K562 (cell line): ENCODE data around the gene PPAN. TPM values are rescaled to one million over a fixed set of nuclear protein-coding genes. Genes with fewer than 3 reads are reported as not detected.

ENCODE experiments used
- BCL6 ChIP-seq: fragments of 250-450 bp; sonication (Bioruptor Pico); IDR thresholded peaks from 2 replicates; pipeline ENCODE4 v1.4.0; 2020
- CBX3 ChIP-seq, 2 experiments: IDR thresholded peaks; 1 replicate in 1 of 2; 2 replicates in 1 of 2; pipeline ENCODE4 v1.6.1; 2012; ENCODE audit warnings: inconsistent platforms in 2 of 2, low read length in 2 of 2, borderline replicate concordance in 1 of 2, control low read depth in 1 of 2
- CHD2 ChIP-seq: IDR thresholded peaks from 2 replicates; pipeline ENCODE4 v1.6.1; 2011; ENCODE audit warnings: low read depth, low read length
- DDX20 ChIP-seq: fragments of 450-650 bp; IDR thresholded peaks from 2 replicates; pipeline ENCODE4 v1.6.1; 2016; ENCODE audit warnings: missing genetic modification characterization, low read depth, mild to moderate bottlenecking, missing compliant biosample characterization, moderate library complexity
- DIDO1 ChIP-seq: fragments of 450-650 bp; IDR thresholded peaks from 2 replicates; pipeline ENCODE4 v1.6.1; 2016; ENCODE audit warnings: low read depth, missing biosample characterization, missing genetic modification characterization
- MCM7 ChIP-seq, 2 experiments: fragments of 450-650 bp; IDR thresholded peaks; 2 replicates each; pipeline ENCODE4 v1.6.1; 2016 to 2018
- MTA1 ChIP-seq: fragments of 450-650 bp; IDR thresholded peaks from 2 replicates; pipeline ENCODE4 v1.6.1; 2017; ENCODE audit warnings: borderline replicate concordance
- MYNN ChIP-seq, 2 experiments: sonication (generic); formaldehyde crosslinking in 1 of 2; IDR thresholded peaks; 2 replicates each; pipeline versions ENCODE4 v1.5.0 to v1.6.1; 2016 to 2020; ENCODE audit warnings: antibody characterized with exemption in 1 of 2, missing genetic modification reagents in 1 of 2
- NCOA1 ChIP-seq: fragments of 450-650 bp; IDR thresholded peaks from 2 replicates; pipeline ENCODE4 v1.6.1; 2016; ENCODE audit warnings: low read depth
- NFYB ChIP-seq: IDR thresholded peaks from 2 replicates; pipeline ENCODE4 v1.6.1; 2011; ENCODE audit warnings: mild to moderate bottlenecking, moderate library complexity; ENCODE audit not compliant: insufficient read length; ENCODE audit errors: extremely low read depth
- POLR2A ChIP-seq: fragments of 450-650 bp; conservative IDR thresholded peaks from 2 replicates; pipeline ENCODE4 v1.6.1; 2016
- POLR2AphosphoS5 ChIP-seq: IDR thresholded peaks from 2 replicates; pipeline ENCODE4 v1.6.1; 2011; ENCODE audit warnings: mild to moderate bottlenecking, low read depth, low read length, moderate library complexity; ENCODE audit not compliant: control insufficient read depth, insufficient read depth
- RBBP5 ChIP-seq: fragments of 200-600 bp; sonication (generic); IDR thresholded peaks from 2 replicates; pipeline ENCODE4 v1.6.1; 2012; ENCODE audit warnings: borderline replicate concordance, mild to moderate bottlenecking, low read length, control low read depth, inconsistent platforms; ENCODE audit not compliant: insufficient read depth, poor library complexity, severe bottlenecking
- SMARCB1 ChIP-seq: IDR thresholded peaks from 2 replicates; pipeline ENCODE4 v1.6.1; 2011; ENCODE audit warnings: improper control_type of control experiment, low read depth; ENCODE audit not compliant: insufficient read length
- SOX6 ChIP-seq: fragments of 450-650 bp; IDR thresholded peaks from 2 replicates; pipeline ENCODE4 v1.6.1; 2014; ENCODE audit warnings: mild to moderate bottlenecking
- SRF ChIP-seq, 2 experiments: fragments of 250-450, 450-650 bp in 1 of 2; sonication (Bioruptor Pico) in 1 of 2; sonication (generic) in 1 of 2; formaldehyde crosslinking; IDR thresholded peaks; 2 replicates each; pipeline versions ENCODE4 v1.5.0 to v1.5.1; 2020 to 2022; ENCODE audit warnings: mild to moderate bottlenecking in 1 of 2, missing genetic modification reagents in 1 of 2
- TGIF2 ChIP-seq: sonication (generic); formaldehyde crosslinking; IDR thresholded peaks from 2 replicates; pipeline ENCODE4 v1.8.1; 2022; ENCODE audit warnings: mild to moderate bottlenecking, missing genetic modification reagents, moderate library complexity
- XRCC5 ChIP-seq: fragments of 200-400 bp; formaldehyde crosslinking; IDR thresholded peaks from 2 replicates; pipeline ENCODE4 v1.6.1; 2017; ENCODE audit warnings: low read depth, mild to moderate bottlenecking, low read length
- YY1 ChIP-seq, 3 experiments: IDR thresholded peaks; 2 replicates each; pipeline ENCODE4 v1.6.1; 2011; ENCODE audit warnings: low read length in 2 of 3, mild to moderate bottlenecking in 2 of 3, moderate library complexity in 2 of 3, borderline replicate concordance in 1 of 3, control low read depth in 1 of 3, low read depth in 1 of 3; ENCODE audit not compliant: insufficient read depth in 3 of 3, insufficient replicate concordance in 2 of 3, control insufficient read depth in 1 of 3, insufficient read length in 1 of 3; ENCODE audit errors: extremely low read depth in 1 of 3
- ZKSCAN1 ChIP-seq: fragments of 150-350 bp; IDR thresholded peaks from 2 replicates; pipeline ENCODE4 v1.6.1; 2016; ENCODE audit warnings: low read depth, low read length
- ZNF134 ChIP-seq: fragments of 250-450 bp; sonication (Bioruptor Pico); conservative IDR thresholded peaks from 2 replicates; pipeline ENCODE4 v1.4.0; 2020
- ZNF507 ChIP-seq: conservative IDR thresholded peaks from 2 replicates; pipeline ENCODE4 v1.6.1; 2017; ENCODE audit warnings: missing genetic modification characterization, missing compliant biosample characterization
- ZNF644 ChIP-seq: fragments of 200-800 bp; sonication (Bioruptor generic); IDR thresholded peaks from 2 replicates; pipeline ENCODE4 v1.6.1; 2016; ENCODE audit warnings: low read depth, missing genetic modification characterization, missing compliant biosample characterization
- ZNF76 ChIP-seq: fragments of 250-450 bp; sonication (Bioruptor Pico); IDR thresholded peaks from 2 replicates; pipeline ENCODE4 v1.4.0; 2020; ENCODE audit warnings: mild to moderate bottlenecking, moderate library complexity, borderline replicate concordance
- polyA plus RNA-seq, 8 experiments: library from polyadenylated mRNA; depleted of rRNA in 4 of 8; stranded (reverse) in 5 of 8; unstranded in 3 of 8; fragments of >200 nt; fragmentation: Nextera tagmentation in 2 of 8; fragmentation: Illumina TruSeq in 1 of 8; extraction: Ambion mirVana in 2 of 8; extraction: Trizol in 1 of 8; gene quantifications; 2 replicates each; pipeline versions ENCODE4 v1.2.1 to v1.2.3, GENCODE V29; 2011 to 2014; ENCODE audit warnings: inconsistent platforms in 1 of 8, missing spikeins in 1 of 8
- total RNA-seq, 7 experiments: library from RNA; depleted of rRNA in 6 of 7; stranded (reverse); fragments of >200 nt in 6 of 7; fragmentation: Illumina TruSeq in 2 of 7; extraction: Trizol in 2 of 7; gene quantifications; 2 replicates each; pipeline versions ENCODE4 v1.2.1 to v1.2.3, GENCODE V29; 2011 to 2021; ENCODE audit warnings: low replicate concordance in 1 of 7
- TF ChIP-seq, protein P1 (sequence below): fragments of 200-800 bp; sonication (Bioruptor generic); IDR thresholded peaks from 2 replicates; pipeline ENCODE4 v1.6.1; 2017; ENCODE audit warnings: missing genetic modification characterization, missing compliant biosample characterization
- TF ChIP-seq, protein P2 (sequence below): fragments of 450-650 bp; IDR thresholded peaks from 2 replicates; pipeline ENCODE4 v1.6.1; 2016; ENCODE audit warnings: antibody characterized with exemption
- TF ChIP-seq, protein P3 (sequence below): fragments of 250-450 bp; sonication (Bioruptor Pico); IDR thresholded peaks from 2 replicates; pipeline ENCODE4 v1.8.0; 2022; ENCODE audit warnings: moderate library complexity, mild to moderate bottlenecking, inconsistent platforms

Gene PPAN
- total and polyA plus RNA-seq, 9 of the 15 experiments (the other 6 are each of a cell fraction or from before 2014, with no cell fraction given), result 2.2 to 129 (median 59.1) TPM

DNA sequence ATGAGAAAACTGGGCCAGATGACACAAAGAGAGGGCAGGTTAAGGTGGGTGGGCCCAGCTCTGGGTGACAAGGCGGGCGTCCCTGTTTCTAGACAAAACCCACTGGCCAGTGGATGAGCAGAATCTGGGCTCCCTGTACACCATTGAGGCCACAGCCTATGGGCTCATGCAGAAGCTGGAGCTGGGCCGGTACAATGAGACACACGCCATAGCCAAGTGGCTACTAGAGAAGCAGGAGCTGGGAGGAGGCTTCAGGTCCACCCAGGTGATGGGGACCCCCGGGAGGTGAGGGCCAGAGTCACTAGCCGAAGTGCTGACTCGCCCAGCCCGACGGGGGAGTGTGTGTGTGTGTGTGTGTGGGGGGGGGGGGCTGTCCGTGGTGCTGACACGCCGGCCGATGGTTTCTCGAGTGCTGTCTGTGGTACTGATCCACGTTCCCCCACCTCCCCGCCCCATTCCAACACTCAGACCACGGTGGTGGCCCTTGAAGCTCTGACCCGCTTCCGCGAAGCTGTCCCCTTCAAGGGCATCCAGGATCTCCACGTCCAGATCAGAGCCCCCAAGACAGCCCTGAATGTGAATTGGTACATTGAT, 44.3 kb upstream of the PPAN start (continued):
- TF ChIP-seq, protein P1, sequence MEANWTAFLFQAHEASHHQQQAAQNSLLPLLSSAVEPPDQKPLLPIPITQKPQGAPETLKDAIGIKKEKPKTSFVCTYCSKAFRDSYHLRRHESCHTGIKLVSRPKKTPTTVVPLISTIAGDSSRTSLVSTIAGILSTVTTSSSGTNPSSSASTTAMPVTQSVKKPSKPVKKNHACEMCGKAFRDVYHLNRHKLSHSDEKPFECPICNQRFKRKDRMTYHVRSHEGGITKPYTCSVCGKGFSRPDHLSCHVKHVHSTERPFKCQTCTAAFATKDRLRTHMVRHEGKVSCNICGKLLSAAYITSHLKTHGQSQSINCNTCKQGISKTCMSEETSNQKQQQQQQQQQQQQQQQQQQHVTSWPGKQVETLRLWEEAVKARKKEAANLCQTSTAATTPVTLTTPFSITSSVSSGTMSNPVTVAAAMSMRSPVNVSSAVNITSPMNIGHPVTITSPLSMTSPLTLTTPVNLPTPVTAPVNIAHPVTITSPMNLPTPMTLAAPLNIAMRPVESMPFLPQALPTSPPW, result peak; percentile 95
- TF ChIP-seq NCOA1 (peak; percentile 96), ZKSCAN1 (no peak), CHD2 (no peak), MYNN (IDR thresholded peaks at IDR 0.05) (no peak), MYNN (CRISPR knock-in tag; IDR thresholded peaks at IDR 0.05) (no peak), YY1 (IDR thresholded peaks at IDR 0.05; ENCODE audit: borderline replicate concordance in 1 of 3, control insufficient read depth in 1 of 3, extremely low read depth in 1 of 3, insufficient read depth in 3 of 3, insufficient read length in 1 of 3, insufficient replicate concordance in 2 of 3, low read depth in 1 of 3, low read length in 2 of 3) (no peak), DDX20 (tag) (no peak), ZNF76 (CRISPR knock-in tag) (no peak), TGIF2 (no peak), ZNF507 (tag) (no peak), POLR2AphosphoS5 (no peak), CBX3 (IDR thresholded peaks at IDR 0.05; ENCODE audit: borderline replicate concordance in 1 of 2, low read length in 2 of 2) (no peak), SMARCB1 (no peak), MCM7 (IDR thresholded peaks at IDR 0.05) (no peak), SOX6 (no peak), RBBP5 (no peak), BCL6 (CRISPR knock-in tag) (no peak), SRF (CRISPR knock-in tag; IDR thresholded peaks at IDR 0.05) (no peak), DIDO1 (tag) (no peak), ZNF134 (CRISPR knock-in tag) (no peak), POLR2A (no peak), XRCC5 (no peak), NFYB (no peak), ZNF644 (tag) (peak; percentile 81), MTA1 (no peak)
- TF ChIP-seq, protein P2, sequence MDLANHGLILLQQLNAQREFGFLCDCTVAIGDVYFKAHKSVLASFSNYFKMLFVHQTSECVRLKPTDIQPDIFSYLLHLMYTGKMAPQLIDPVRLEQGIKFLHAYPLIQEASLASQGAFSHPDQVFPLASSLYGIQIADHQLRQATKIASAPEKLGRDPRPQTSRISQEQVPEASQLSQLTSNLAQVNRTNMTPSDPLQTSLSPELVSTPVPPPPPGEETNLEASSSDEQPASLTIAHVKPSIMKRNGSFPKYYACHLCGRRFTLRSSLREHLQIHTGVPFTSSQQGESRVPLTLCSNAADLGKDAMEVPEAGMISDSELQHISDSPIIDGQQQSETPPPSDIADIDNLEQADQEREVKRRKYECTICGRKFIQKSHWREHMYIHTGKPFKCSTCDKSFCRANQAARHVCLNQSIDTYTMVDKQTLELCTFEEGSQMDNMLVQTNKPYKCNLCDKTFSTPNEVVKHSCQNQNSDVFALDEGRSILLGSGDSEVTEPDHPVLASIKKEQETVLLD, result no peak
- TF ChIP-seq, protein P3, sequence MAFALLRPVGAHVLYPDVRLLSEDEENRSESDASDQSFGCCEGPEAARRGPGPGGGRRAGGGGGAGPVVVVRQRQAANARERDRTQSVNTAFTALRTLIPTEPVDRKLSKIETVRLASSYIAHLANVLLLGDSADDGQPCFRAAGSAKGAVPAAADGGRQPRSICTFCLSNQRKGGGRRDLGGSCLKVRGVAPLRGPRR, result no peak
